Neural cell (in vitro differentiated cells): ENCODE measurements around the gene BTBD9. TPM values are rescaled to one million over a fixed set of nuclear protein-coding genes. Genes with fewer than 3 reads are reported as not detected.

ENCODE experiments used
- H2AFZ ChIP-seq: fragments of 200-600, 300-800 bp; sonication (generic), shearing (Covaris generic); 2 replicates; pipeline ENCODE4 v1.6.0; 2014; ENCODE audit warnings: low read depth, mild to moderate bottlenecking, antibody characterized with exemption, low read length, moderate library complexity
- H3F3A ChIP-seq: fragments of 200-600 bp; shearing (Covaris generic); 2 replicates; pipeline ENCODE4 v1.6.1; 2016; ENCODE audit warnings: mild to moderate bottlenecking, moderate library complexity, mixed read lengths, antibody characterized with exemption, low read length; ENCODE audit not compliant: insufficient read depth, poor library complexity, severe bottlenecking
- H3K27ac ChIP-seq: fragments of 200-600, 300-800 bp; sonication (generic), shearing (Covaris generic); 2 replicates; pipeline ENCODE4 v1.5.1; 2014; ENCODE audit warnings: mild to moderate bottlenecking, low read length, moderate library complexity
- H3K27me3 ChIP-seq: fragments of 300-800, 200-600 bp; sonication (generic), shearing (Covaris generic); 2 replicates; pipeline ENCODE4 v1.6.0; 2014; ENCODE audit warnings: mild to moderate bottlenecking, low read depth, low read length, moderate library complexity; ENCODE audit not compliant: insufficient read depth
- H3K36me3 ChIP-seq: fragments of 300-800, 200-600 bp; sonication (generic), shearing (Covaris generic); 2 replicates; pipeline ENCODE4 v1.5.1; 2014; ENCODE audit warnings: mild to moderate bottlenecking, antibody characterized with exemption, low read length, moderate library complexity; ENCODE audit not compliant: insufficient read depth
- H3K4me2 ChIP-seq: fragments of 300-800, 200-600 bp; sonication (generic), shearing (Covaris generic); 2 replicates; pipeline ENCODE4 v1.6.0; 2014; ENCODE audit warnings: mild to moderate bottlenecking, low read length
- H3K4me3 ChIP-seq: fragments of 300-800, 200-600 bp; sonication (generic), shearing (Covaris generic); 2 replicates; pipeline ENCODE4 v1.5.1; 2014; ENCODE audit warnings: mild to moderate bottlenecking, low read length, moderate library complexity
- H3K79me2 ChIP-seq: fragments of 200-600 bp; shearing (Covaris generic); replicated peaks from 2 replicates; pipeline ENCODE4 v1.6.0; 2014; ENCODE audit warnings: mild to moderate bottlenecking, low read length, moderate library complexity; ENCODE audit not compliant: insufficient read depth
- H3K9ac ChIP-seq: fragments of 300-800, 200-600 bp; sonication (generic), shearing (Covaris generic); 2 replicates; pipeline ENCODE4 v1.6.1; 2016; ENCODE audit warnings: mild to moderate bottlenecking, low read length, mixed read lengths
- H3K9me2 ChIP-seq: fragments of 200-600 bp; shearing (Covaris generic); 2 replicates; pipeline ENCODE4 v1.6.1; 2016; ENCODE audit warnings: mild to moderate bottlenecking, low read length, mixed read lengths; ENCODE audit not compliant: insufficient read depth
- H3K9me3 ChIP-seq: fragments of 200-600, 300-800 bp; sonication (generic), shearing (Covaris generic); 2 replicates; pipeline ENCODE4 v1.6.1; 2016; ENCODE audit warnings: mild to moderate bottlenecking, mixed run types, low read length, moderate library complexity, mixed read lengths
- H4K20me1 ChIP-seq: fragments of 200-600 bp; shearing (Covaris generic); 2 replicates; pipeline ENCODE4 v1.6.1; 2016; ENCODE audit warnings: mild to moderate bottlenecking, mixed run types; ENCODE audit not compliant: insufficient read depth
- EP300 ChIP-seq: fragments of 450-650 bp; conservative IDR thresholded peaks from 2 replicates; pipeline ENCODE4 v1.6.1; 2014; ENCODE audit warnings: antibody characterized with exemption, mild to moderate bottlenecking, moderate library complexity; ENCODE audit not compliant: poor library complexity, severe bottlenecking
- EZH2 ChIP-seq: fragments of 200-600, 300-800 bp; shearing (Covaris generic), sonication (generic); IDR thresholded peaks from 2 replicates; pipeline ENCODE4 v1.6.1; 2014; ENCODE audit warnings: antibody characterized with exemption, low read length, borderline replicate concordance, mild to moderate bottlenecking; ENCODE audit not compliant: insufficient read depth, poor library complexity, severe bottlenecking
- MXI1 ChIP-seq: fragments of 450-650 bp; conservative IDR thresholded peaks from 2 replicates; pipeline ENCODE4 v1.6.1; 2014; ENCODE audit warnings: antibody characterized with exemption, mild to moderate bottlenecking; ENCODE audit not compliant: poor library complexity, severe bottlenecking
- POLR2AphosphoS5 ChIP-seq: IDR thresholded peaks from 2 replicates; pipeline ENCODE4 v1.6.1; 2012
- RAD21 ChIP-seq: fragments of 450-650 bp; conservative IDR thresholded peaks from 2 replicates; pipeline ENCODE4 v1.6.1; 2014; ENCODE audit warnings: antibody characterized with exemption, mild to moderate bottlenecking, moderate library complexity
- REST ChIP-seq: IDR thresholded peaks from 2 replicates; pipeline ENCODE4 v1.6.1; 2012; ENCODE audit warnings: borderline replicate concordance
- SMC3 ChIP-seq: fragments of 450-650 bp; conservative IDR thresholded peaks from 2 replicates; pipeline ENCODE4 v1.6.1; 2014; ENCODE audit warnings: antibody characterized with exemption, mild to moderate bottlenecking, moderate library complexity; ENCODE audit not compliant: poor library complexity
- TAF1 ChIP-seq: IDR thresholded peaks from 2 replicates; pipeline ENCODE4 v1.6.1; 2012; ENCODE audit warnings: low read depth
- polyA plus RNA-seq: library from polyadenylated mRNA; depleted of rRNA; stranded (reverse); fragments of >200 nt; gene quantifications from 2 replicates; pipeline ENCODE4 v1.2.3, GENCODE V29; 2014
- TF ChIP-seq, protein P1 (sequence below): fragments of 450-650 bp; IDR thresholded peaks from 2 replicates; pipeline ENCODE4 v1.5.1; 2014; ENCODE audit warnings: antibody characterized with exemption, mild to moderate bottlenecking, moderate library complexity; ENCODE audit not compliant: poor library complexity, severe bottlenecking

BTBD9 gene
- polyA plus RNA-seq, 1 donor from 2014 or later = 6.2 TPM

DNA sequence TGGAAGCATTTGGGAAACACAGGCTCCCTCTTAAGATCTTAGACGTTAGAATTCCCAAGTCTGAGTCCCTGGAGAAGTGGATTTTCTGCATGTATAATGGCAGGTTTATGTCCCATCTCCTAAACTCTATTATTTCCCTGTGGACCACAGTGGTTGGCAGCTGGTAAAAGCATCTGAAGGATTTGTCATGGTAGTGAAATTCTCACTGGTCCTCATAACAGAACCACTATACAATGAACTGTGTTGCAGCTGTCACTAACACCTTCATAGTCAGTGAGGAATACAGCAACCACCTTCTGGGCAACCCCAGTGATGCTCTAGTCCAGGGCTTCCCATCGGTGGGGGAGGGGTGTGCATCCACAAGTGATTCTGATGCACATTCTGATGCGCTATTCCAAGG, 423.3 kb downstream of the BTBD9 start:
- Histone ChIP-seq H3K9me2 (no peaks in the 10 kb centered on the region), H3K4me2 (no peak overlapping the region), H3K9ac (no peak overlapping the region), H3K4me3 (no peak overlapping the region), H3F3A (no peaks in the 10 kb centered on the region), H3K27me3 (no peaks in the 10 kb centered on the region), H3K36me3 (no peaks in the 10 kb centered on the region), H4K20me1 (no peaks in the 10 kb centered on the region), H3K27ac (no peak overlapping the region), H2AFZ (no peak overlapping the region), H3K9me3 (no peaks in the 10 kb centered on the region), H3K79me2 (no peaks in the 10 kb centered on the region)
- no peak for TF ChIP-seq EP300
- no peak for TF ChIP-seq RAD21
- TF ChIP-seq, protein P1, sequence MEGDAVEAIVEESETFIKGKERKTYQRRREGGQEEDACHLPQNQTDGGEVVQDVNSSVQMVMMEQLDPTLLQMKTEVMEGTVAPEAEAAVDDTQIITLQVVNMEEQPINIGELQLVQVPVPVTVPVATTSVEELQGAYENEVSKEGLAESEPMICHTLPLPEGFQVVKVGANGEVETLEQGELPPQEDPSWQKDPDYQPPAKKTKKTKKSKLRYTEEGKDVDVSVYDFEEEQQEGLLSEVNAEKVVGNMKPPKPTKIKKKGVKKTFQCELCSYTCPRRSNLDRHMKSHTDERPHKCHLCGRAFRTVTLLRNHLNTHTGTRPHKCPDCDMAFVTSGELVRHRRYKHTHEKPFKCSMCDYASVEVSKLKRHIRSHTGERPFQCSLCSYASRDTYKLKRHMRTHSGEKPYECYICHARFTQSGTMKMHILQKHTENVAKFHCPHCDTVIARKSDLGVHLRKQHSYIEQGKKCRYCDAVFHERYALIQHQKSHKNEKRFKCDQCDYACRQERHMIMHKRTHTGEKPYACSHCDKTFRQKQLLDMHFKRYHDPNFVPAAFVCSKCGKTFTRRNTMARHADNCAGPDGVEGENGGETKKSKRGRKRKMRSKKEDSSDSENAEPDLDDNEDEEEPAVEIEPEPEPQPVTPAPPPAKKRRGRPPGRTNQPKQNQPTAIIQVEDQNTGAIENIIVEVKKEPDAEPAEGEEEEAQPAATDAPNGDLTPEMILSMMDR = no peak
- no peak for TF ChIP-seq SMC3
- TF ChIP-seq MXI1 = no peak
- no peak for TF ChIP-seq POLR2AphosphoS5
- no peak for TF ChIP-seq EZH2
- TF ChIP-seq REST = no peak
- no peak for TF ChIP-seq TAF1

GRCh38 chr6:38215651-38216311, 423.9 kb downstream of the BTBD9 start:
- Histone ChIP-seq H3K36me3 (no peaks in the 10 kb centered on the region), H4K20me1 (no peaks in the 10 kb centered on the region), H3K79me2 (no peaks in the 10 kb centered on the region), H3K27ac (no peak overlapping the region), H2AFZ (no peak overlapping the region), H3K9ac (no peak overlapping the region), H3K9me2 (no peaks in the 10 kb centered on the region), H3K27me3 (no peaks in the 10 kb centered on the region), H3K4me3 (no peak overlapping the region), H3K4me2 (no peak overlapping the region), H3F3A (no peaks in the 10 kb centered on the region), H3K9me3 (no peaks in the 10 kb centered on the region)
- no peak for TF ChIP-seq EZH2

- peak overlapping the region; percentile 42 for H3K27ac ChIP-seq
- H4K20me1 ChIP-seq = no peaks in the 10 kb centered on the region
- no peaks in the 10 kb centered on the region for H3K27me3 ChIP-seq
- no peak overlapping the region for H3K4me3 ChIP-seq
- H3K36me3 ChIP-seq = no peaks in the 10 kb centered on the region
- H3K9me3 ChIP-seq = no peaks in the 10 kb centered on the region
- TF ChIP-seq RAD21 = no peak
- no peak for TF ChIP-seq EZH2
- no peak for TF ChIP-seq REST
- no peak overlapping the region for H2AFZ ChIP-seq
- no peaks in the 10 kb centered on the region for H3K79me2 ChIP-seq
- H3F3A ChIP-seq = no peaks in the 10 kb centered on the region
- H3K9ac ChIP-seq = peak overlapping the region; percentile 20
- H3K4me2 ChIP-seq = no peak overlapping the region
- no peaks in the 10 kb centered on the region for H3K9me2 ChIP-seq
Observed at GRCh38 chr6:38215225-38215624, 424.5 kb downstream of the BTBD9 start.
